ENCODE measurements around the gene BCAR1.

BCAR1 gene

GRCh38 chr16:75196836-75197235 is 54.6 kb downstream of the BCAR1 start:
- no peak overlapping the region for H4K8ac ChIP-seq (ENCODE audit: low read depth, low read length)
- H3K4me3 ChIP-seq (ENCODE audit: low read depth, low read length) = no peak overlapping the region
- H3K27me3 ChIP-seq (ENCODE audit: insufficient read depth, low read length) = no peaks in the 10 kb centered on the region
- no peak overlapping the region for H3K9ac ChIP-seq (ENCODE audit: low read length)
- H3K27ac ChIP-seq (ENCODE audit: low read depth, low read length) = no peak overlapping the region
- H3K4me2 ChIP-seq (ENCODE audit: low read length) = no peak overlapping the region
- H3K4ac ChIP-seq (ENCODE audit: low read depth, low read length) = no peak overlapping the region
- no peak for DNase-seq
- H2BK12ac ChIP-seq (ENCODE audit: low read length) = no peak overlapping the region
- no peaks in the 10 kb centered on the region for H3K79me1 ChIP-seq (ENCODE audit: low read length)
- no peak overlapping the region for H3K18ac ChIP-seq (ENCODE audit: low read length)
- no peak overlapping the region for H2AK5ac ChIP-seq (ENCODE audit: low read length)
- no peaks in the 10 kb centered on the region for H3K36me3 ChIP-seq (ENCODE audit: control insufficient read depth in 1 of 2, insufficient read depth in 2 of 2, low read length in 2 of 2)
- no peak overlapping the region for H4K91ac ChIP-seq (ENCODE audit: low read depth, low read length)
- peaks cover 1% of the 10 kb centered on the region for H3K9me3 ChIP-seq (ENCODE audit: insufficient read depth, low read depth, low read length)
- no peak overlapping the region for H2AFZ ChIP-seq (ENCODE audit: insufficient read depth, low read length, poor library complexity)
- H3K14ac ChIP-seq (ENCODE audit: low read length) = no peak overlapping the region
- no peaks in the 10 kb centered on the region for H3K4me1 ChIP-seq (ENCODE audit: control insufficient read depth in 1 of 2, insufficient read depth in 2 of 2, low read length in 2 of 2)
- H4K12ac ChIP-seq (ENCODE audit: low read depth, low read length) = no peak overlapping the region
- no CpG with 5 or more reads among the region's 9 CpGs for WGBS (ENCODE audit: extremely low coverage, insufficient coverage, insufficient read length)
- H3K79me2 ChIP-seq (ENCODE audit: control insufficient read depth, insufficient read depth, low read length, poor library complexity) = no peaks in the 10 kb centered on the region
- no peak overlapping the region for H3K23ac ChIP-seq (ENCODE audit: low read length)
- no peak overlapping the region for H2BK120ac ChIP-seq (ENCODE audit: insufficient read depth, low read length, poor library complexity)
- H2BK5ac ChIP-seq (ENCODE audit: low read depth, low read length, poor library complexity) = no peak overlapping the region

DNA sequence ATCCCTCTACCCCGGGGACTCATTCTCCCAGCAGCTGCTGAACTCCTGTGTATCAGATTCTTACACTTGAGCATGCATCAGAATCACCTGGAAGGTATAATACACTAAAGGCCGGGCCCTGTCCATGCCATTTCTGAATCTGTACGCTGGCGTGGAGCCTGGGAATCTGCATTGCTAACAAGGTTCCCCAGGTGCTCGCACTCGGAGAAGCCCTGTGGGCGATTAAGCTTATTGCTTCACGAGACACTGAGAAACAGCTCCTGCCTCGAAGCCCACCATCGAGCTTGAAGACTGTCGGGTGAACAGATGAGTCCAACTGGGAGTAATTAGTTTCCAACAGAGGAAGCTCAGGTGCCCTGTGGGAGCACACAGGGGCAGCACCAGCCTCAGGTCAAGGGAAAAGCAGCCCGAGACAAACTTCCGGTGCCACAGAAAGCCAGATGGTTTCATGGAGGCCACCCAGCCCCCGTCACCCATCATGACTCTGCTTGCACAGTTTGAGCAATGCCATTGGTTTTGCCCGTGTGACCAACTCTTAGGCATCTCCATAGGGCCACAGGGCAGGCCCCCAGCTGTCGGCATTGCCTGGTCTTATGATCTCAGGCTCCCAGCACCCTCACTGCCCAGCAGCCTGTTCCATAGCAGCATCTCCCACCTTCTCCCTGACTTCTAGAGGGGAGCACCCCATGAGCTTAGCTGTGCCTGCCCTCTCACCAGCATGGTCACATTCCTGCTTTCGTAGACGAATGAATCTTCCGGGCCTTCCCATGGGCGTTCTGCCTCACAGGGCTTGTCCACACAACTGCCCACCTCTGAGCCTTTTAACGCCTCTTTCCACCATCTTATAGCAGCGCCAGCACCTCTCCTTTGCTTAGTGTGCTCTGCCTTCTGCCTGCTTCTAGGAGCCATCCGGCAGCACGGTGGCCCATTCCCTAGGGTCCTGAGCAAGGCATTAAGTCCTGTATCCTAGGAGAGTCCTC is 55.3 kb downstream of the BCAR1 start:
- no peaks in the 10 kb centered on the region for H3K79me1 ChIP-seq (ENCODE audit: low read length)
- H3K4me3 ChIP-seq (ENCODE audit: low read depth, low read length) = no peak overlapping the region
- H2BK120ac ChIP-seq (ENCODE audit: insufficient read depth, low read length, poor library complexity) = no peak overlapping the region
- no peak overlapping the region for H2AK5ac ChIP-seq (ENCODE audit: low read length)
- no peaks in the 10 kb centered on the region for H3K4me1 ChIP-seq (ENCODE audit: control insufficient read depth in 1 of 2, insufficient read depth in 2 of 2, low read length in 2 of 2)
- H3K23ac ChIP-seq (ENCODE audit: low read length) = no peak overlapping the region
- no peak overlapping the region for H2BK5ac ChIP-seq (ENCODE audit: low read depth, low read length, poor library complexity)
- no peak overlapping the region for H3K18ac ChIP-seq (ENCODE audit: low read length)
- no peak overlapping the region for H3K14ac ChIP-seq (ENCODE audit: low read length)
- no peak overlapping the region for H2BK12ac ChIP-seq (ENCODE audit: low read length)
- WGBS (ENCODE audit: extremely low coverage, insufficient coverage, insufficient read length) = no CpG with 5 or more reads among the region's 24 CpGs
- no peaks in the 10 kb centered on the region for H3K36me3 ChIP-seq (ENCODE audit: control insufficient read depth in 1 of 2, insufficient read depth in 2 of 2, low read length in 2 of 2)
- H3K9ac ChIP-seq (ENCODE audit: low read length) = no peak overlapping the region
- no peaks in the 10 kb centered on the region for H3K79me2 ChIP-seq (ENCODE audit: control insufficient read depth, insufficient read depth, low read length, poor library complexity)
- H3K9me3 ChIP-seq (ENCODE audit: insufficient read depth, low read depth, low read length) = peaks cover 1% of the 10 kb centered on the region
- H3K4me2 ChIP-seq (ENCODE audit: low read length) = no peak overlapping the region
- DNase-seq = no peak
- H4K8ac ChIP-seq (ENCODE audit: low read depth, low read length) = no peak overlapping the region
- no peaks in the 10 kb centered on the region for H3K27me3 ChIP-seq (ENCODE audit: insufficient read depth, low read length)
- no peak overlapping the region for H4K12ac ChIP-seq (ENCODE audit: low read depth, low read length)
- H3K4ac ChIP-seq (ENCODE audit: low read depth, low read length) = no peak overlapping the region
- H4K91ac ChIP-seq (ENCODE audit: low read depth, low read length) = no peak overlapping the region
- H2AFZ ChIP-seq (ENCODE audit: insufficient read depth, low read length, poor library complexity) = no peak overlapping the region
- no peak overlapping the region for H3K27ac ChIP-seq (ENCODE audit: low read depth, low read length)

GRCh38 chr16:75193730-75194444 is 57.5 kb downstream of the BCAR1 start:
- Histone ChIP-seq H3K14ac (ENCODE audit: low read length) (no peak overlapping the region), H3K79me2 (ENCODE audit: control insufficient read depth, insufficient read depth, low read length, poor library complexity) (no peaks in the 10 kb centered on the region), H3K79me1 (ENCODE audit: low read length) (no peaks in the 10 kb centered on the region), H3K9me3 (ENCODE audit: insufficient read depth, low read depth, low read length) (peaks cover 5% of the 10 kb centered on the region), H3K23ac (ENCODE audit: low read length) (no peak overlapping the region), H3K36me3 (ENCODE audit: control insufficient read depth in 1 of 2, insufficient read depth in 2 of 2, low read length in 2 of 2) (no peaks in the 10 kb centered on the region), H4K91ac (ENCODE audit: low read depth, low read length) (no peak overlapping the region), H2AFZ (ENCODE audit: insufficient read depth, low read length, poor library complexity) (no peak overlapping the region), H2AK5ac (ENCODE audit: low read length) (no peak overlapping the region), H2BK12ac (ENCODE audit: low read length) (no peak overlapping the region), H3K4me2 (ENCODE audit: low read length) (no peak overlapping the region), H4K8ac (ENCODE audit: low read depth, low read length) (no peak overlapping the region), H3K4ac (ENCODE audit: low read depth, low read length) (no peak overlapping the region), H4K12ac (ENCODE audit: low read depth, low read length) (no peak overlapping the region), H3K4me1 (ENCODE audit: control insufficient read depth in 1 of 2, insufficient read depth in 2 of 2, low read length in 2 of 2) (peaks cover 6 to 7% of the 10 kb centered on the region in 2 experiments), H3K27me3 (ENCODE audit: insufficient read depth, low read length) (no peaks in the 10 kb centered on the region), H3K27ac (ENCODE audit: low read depth, low read length) (no peak overlapping the region), H3K9ac (ENCODE audit: low read length) (no peak overlapping the region), H3K4me3 (ENCODE audit: low read depth, low read length) (no peak overlapping the region), H2BK5ac (ENCODE audit: low read depth, low read length, poor library complexity) (no peak overlapping the region), H2BK120ac (ENCODE audit: insufficient read depth, low read length, poor library complexity) (no peak overlapping the region), H3K18ac (ENCODE audit: low read length) (no peak overlapping the region)
- no peak for DNase-seq
- no CpG with 5 or more reads among the region's 10 CpGs for WGBS (ENCODE audit: extremely low coverage, insufficient coverage, insufficient read length)

DNA sequence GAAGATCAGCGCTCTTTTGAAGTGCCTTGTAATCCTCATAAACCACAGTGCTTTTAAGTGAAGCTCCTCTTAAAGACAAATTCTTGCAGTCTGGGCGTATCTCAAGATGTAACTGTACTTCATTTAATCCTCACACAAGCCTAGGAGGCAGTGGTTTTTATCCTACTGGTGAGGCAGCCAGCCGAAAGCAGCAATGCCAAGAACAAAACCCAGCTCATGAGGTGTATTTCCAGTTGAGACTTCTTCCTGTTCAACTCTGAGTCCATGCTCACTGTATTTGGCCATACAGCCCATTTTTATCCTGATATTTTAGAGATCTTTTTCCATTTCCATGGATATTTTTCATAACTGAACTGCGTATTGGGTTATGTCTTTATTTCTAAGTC is 58.2 kb downstream of the BCAR1 start:
- Histone ChIP-seq H3K4me3 (ENCODE audit: low read depth, low read length) (no peak overlapping the region), H4K91ac (ENCODE audit: low read depth, low read length) (no peak overlapping the region), H3K4ac (ENCODE audit: low read depth, low read length) (no peak overlapping the region), H3K79me1 (ENCODE audit: low read length) (no peaks in the 10 kb centered on the region), H2AFZ (ENCODE audit: insufficient read depth, low read length, poor library complexity) (no peak overlapping the region), H3K27me3 (ENCODE audit: insufficient read depth, low read length) (no peaks in the 10 kb centered on the region), H2BK12ac (ENCODE audit: low read length) (no peak overlapping the region), H3K9me3 (ENCODE audit: insufficient read depth, low read depth, low read length) (peaks cover 5% of the 10 kb centered on the region), H3K9ac (ENCODE audit: low read length) (no peak overlapping the region), H3K36me3 (ENCODE audit: control insufficient read depth in 1 of 2, insufficient read depth in 2 of 2, low read length in 2 of 2) (no peaks in the 10 kb centered on the region), H2BK120ac (ENCODE audit: insufficient read depth, low read length, poor library complexity) (no peak overlapping the region), H3K79me2 (ENCODE audit: control insufficient read depth, insufficient read depth, low read length, poor library complexity) (no peaks in the 10 kb centered on the region), H3K27ac (ENCODE audit: low read depth, low read length) (no peak overlapping the region), H3K4me2 (ENCODE audit: low read length) (no peak overlapping the region), H3K23ac (ENCODE audit: low read length) (no peak overlapping the region), H4K8ac (ENCODE audit: low read depth, low read length) (no peak overlapping the region), H3K4me1 (ENCODE audit: control insufficient read depth in 1 of 2, insufficient read depth in 2 of 2, low read length in 2 of 2) (peaks cover 10 to 11% of the 10 kb centered on the region in 2 experiments), H3K18ac (ENCODE audit: low read length) (no peak overlapping the region), H3K14ac (ENCODE audit: low read length) (no peak overlapping the region), H2AK5ac (ENCODE audit: low read length) (no peak overlapping the region), H2BK5ac (ENCODE audit: low read depth, low read length, poor library complexity) (no peak overlapping the region), H4K12ac (ENCODE audit: low read depth, low read length) (no peak overlapping the region)
- no peak for DNase-seq
- WGBS (ENCODE audit: extremely low coverage, insufficient coverage, insufficient read length) = no CpG with 5 or more reads among the region's 4 CpGs
